GM19455 (cell line): ENCODE measurements around the gene CCDC74B.
"Not testable (repeated sequence)": the region's sequence is repeated elsewhere in the genome, so short reads cannot be mapped to it uniquely, and the experiment has no call there.

Source experiments
- ATAC-seq: cut with Tn5 transposase; IDR thresholded peaks from one replicate; pipeline ENCODE4 v1.9.1; 2021; ENCODE audit not compliant: unreplicated experiment

CCDC74B gene

DNA sequence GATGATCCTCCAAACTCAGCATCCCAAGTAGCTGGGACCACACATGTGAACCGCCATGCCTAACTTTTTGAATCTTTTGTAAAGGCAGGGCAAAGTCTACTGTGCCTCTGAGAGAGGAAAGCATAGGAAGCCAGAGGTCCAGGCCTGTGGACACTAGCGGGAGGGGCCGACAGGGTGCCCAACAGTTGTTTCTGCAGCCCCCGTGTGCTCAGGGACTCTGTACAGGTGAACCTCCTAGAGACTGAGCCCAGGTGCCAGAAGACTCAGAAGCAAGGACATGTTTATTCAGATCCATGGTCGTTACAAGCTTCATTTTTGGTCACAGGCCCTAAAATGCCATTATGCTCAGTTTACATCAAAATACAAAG is 6.2 kb upstream of the CCDC74B start:
- ATAC-seq: not testable (repeated sequence)

DNA sequence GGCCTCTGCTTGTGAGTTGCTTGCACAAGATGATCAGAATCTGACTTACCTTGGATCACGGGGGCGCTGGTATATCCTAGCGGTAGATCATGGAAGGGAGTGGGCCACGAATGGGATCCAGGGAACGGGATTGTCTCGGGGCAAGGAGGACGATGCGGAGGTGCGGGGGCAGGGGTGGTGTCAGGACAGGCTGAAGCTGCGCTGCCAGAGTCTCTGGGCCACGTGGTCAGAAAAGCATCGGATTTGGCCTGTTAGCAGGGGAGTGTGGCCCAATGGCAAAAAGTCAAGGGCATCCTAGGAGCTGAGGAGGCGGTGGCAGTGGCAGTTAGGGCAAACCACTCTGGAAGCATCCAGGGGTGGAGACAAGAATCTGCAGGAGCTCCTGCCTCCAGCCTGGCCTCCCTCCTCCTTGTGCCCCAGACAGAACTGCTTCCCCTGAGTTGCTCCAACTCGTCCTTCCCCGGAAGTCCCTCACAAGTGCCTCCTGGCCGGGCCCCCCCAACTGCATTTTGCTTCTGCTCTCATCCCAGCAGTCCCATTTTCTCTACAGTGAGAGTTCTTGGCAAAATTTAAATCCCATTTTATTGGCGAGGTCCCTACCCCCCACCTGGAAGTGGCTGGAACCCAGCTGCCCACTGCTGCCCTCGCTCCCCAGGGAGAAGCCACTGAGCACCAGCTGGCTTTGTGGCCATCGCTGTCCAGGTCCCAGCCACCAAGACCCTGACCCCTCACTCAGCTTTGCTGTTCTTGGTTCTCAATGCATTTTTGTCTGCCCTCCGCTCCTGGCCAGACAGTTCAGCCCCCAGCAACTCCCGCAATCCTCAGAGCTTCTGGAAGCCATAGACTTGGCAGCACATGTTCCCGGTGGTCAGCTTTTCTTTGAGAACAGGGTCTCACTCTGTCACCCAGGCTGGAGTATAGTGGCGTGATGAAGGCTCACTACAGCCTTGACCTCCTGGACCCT is 5.6 kb upstream of the CCDC74B start:
- no peak for ATAC-seq

DNA sequence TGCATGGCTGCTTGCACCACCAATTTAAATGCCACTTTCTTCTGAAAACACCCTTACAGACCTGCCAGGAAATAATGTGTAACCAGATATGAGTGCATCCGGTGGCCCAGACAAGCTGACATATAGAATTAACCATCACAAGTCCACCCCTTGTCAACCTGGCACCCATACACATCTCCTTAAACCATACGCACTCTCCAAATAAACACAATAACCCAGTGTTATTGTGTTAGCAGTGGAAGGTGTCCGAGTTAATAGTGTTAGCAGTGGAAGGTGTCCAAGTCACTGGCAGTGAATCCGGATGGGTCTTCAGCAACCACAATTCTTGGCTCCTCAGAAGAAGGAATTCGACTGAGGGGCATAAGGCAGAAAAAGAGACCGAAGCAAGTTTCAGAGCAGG is 3.6 kb upstream of the CCDC74B start:
- ATAC-seq: not testable (repeated sequence)

DNA sequence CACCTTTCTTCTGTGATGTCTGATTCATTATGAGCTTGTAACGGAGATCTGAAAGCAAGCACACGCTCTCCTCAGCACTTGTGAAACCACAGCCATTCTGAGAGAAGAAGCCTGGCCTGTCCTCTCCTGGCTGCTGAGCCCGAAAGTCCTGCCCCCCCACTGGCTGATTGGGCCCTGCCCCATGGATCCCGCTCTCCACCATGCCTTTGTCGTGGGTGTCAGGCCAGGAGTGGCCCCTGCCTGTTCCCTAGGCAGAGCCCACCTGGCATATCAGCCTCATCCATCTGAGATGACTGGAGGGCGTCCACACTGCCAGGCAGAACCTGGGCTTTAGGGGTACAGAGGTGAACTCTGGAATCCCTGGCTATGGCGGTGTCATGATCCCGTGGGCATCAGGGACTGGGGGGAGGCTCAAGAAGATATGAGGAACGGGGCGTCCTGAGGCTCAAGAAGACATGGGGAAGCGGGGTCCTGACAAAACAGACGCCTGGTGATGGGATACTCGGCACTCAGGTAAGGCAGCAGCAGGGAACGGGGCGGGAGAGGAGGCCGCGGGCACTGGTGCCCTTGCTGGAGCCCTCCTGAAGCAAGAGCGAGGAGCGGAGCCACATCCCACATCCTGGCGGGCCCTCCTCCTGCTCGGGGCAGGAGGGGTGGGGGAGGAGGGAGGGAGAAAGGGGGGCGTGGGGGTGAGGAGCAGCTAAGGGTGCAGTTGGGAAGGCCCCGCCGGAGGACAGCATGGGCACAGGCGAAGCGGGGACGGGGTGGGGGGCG is 1.5 kb downstream of the CCDC74B start:
- ATAC-seq: not testable (repeated sequence)

DNA sequence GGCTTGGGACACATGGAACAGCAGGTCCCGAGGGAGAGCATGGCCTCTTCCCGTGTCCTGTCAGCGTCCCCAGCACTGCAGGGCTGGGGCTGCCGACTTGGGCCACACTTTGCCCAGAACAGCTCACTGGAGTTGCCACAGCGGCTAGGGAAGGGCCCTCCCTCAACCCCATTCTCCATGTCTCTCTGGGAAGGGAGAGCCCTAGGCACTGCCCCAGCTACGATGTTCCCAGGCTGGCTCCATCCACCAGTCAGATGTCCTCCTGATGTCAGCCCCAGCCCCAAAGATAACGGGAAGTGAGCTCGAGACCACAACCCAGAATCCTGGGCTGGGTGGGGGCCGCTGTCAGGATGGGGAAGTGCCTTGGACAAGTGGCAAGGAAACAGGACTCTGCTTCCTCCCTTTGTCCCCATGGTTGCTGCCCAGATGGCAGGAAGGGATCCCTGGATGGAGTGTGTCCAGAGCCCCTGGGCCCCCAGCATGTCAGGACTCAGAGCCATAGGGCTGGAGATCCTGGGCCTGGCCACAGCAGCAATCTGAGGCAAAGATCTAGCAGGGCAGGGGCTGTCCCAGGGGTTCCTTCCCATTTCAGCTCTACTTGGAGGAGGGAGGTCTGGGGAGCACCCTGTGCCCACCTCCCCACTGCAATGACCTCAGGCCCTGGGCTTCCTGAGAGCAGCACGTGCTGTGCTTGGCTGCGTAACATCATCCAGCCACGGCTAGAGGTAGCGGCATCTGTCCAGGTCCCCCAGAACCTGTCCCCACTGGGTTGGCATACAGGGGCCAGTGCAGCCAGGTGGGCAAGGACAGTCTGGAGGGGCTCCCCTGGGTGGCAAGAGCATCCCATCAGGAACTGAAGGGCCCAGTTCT is 2.3 kb downstream of the CCDC74B start:
- ATAC-seq: not testable (repeated sequence)

DNA sequence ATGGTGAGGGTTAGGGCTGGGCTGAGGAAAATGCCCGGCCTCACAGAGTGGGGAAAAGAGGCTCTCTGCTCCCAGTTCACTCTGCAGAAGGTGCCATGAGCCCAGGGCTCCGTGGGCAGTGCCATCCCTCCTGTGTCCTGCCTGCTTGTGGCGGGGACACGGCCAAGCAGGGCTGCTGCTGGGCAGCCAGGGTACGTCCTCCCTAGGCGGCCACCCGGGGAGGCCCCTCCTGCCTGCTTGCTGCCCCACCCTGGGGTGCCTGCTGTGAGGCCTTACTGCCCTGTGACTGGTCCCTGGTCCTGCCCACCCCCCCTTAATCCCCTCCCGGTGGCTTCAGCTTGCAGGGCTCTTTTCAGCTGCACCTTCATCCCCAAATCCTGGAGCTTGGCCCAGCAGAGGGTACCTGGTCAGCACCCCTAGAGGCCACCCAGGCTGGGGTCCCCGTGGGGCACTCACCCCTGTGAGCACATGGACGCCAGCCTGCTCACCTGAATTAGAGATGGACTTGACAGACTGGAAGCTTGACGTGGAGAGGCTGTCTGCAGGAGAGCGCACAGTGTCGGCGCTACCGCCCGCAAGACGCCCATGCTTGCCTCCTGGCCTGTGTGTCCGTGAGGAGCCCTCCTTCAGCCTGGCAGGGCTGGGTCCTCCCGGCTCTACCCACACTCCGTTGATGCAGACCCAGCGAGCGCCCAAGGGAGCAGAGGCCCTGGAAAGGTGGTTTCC is 3.1 kb downstream of the CCDC74B start:
- ATAC-seq: not testable (repeated sequence)

DNA sequence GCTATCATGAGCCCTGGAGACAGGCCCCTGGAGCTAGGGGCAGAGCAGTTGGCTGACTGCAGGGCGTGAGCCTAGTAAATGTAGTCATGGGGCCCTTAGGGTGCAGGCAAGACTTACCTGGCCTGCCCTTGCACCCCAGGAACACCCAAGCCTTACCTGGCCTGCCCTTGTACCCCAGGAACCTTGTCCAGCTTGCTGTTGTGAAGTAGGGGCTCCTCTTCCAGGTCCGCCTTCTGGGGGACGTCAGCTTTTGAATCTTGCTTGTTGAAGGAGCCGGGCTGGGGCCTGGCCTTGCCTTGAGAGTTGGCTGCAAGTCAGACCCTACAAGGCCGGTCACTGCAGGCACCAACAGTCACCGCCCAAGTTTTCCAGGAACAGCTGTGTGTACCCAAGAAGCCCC is 3.9 kb downstream of the CCDC74B start:
- ATAC-seq: not testable (repeated sequence)

DNA sequence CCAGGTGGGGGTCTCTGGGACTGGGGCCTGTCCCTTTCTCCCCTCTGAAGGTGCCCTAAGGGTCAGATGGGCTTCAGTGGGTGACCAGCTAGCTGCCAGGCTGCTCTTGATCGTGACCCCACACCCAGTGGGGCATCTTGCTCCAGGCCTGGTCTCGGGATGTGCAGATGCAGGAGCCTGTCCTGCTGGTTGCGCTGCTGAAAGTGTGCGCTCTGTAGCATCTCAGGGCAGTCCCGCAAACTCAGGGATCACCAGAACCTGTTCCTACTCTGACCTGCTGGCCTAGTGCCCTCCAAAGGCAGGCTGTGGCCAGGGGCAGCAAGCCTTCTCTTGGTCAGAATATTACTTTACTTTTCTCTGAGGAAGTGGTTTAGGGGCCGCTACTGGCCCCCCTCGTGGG is 4.4 kb downstream of the CCDC74B start:
- not testable (repeated sequence) for ATAC-seq

DNA sequence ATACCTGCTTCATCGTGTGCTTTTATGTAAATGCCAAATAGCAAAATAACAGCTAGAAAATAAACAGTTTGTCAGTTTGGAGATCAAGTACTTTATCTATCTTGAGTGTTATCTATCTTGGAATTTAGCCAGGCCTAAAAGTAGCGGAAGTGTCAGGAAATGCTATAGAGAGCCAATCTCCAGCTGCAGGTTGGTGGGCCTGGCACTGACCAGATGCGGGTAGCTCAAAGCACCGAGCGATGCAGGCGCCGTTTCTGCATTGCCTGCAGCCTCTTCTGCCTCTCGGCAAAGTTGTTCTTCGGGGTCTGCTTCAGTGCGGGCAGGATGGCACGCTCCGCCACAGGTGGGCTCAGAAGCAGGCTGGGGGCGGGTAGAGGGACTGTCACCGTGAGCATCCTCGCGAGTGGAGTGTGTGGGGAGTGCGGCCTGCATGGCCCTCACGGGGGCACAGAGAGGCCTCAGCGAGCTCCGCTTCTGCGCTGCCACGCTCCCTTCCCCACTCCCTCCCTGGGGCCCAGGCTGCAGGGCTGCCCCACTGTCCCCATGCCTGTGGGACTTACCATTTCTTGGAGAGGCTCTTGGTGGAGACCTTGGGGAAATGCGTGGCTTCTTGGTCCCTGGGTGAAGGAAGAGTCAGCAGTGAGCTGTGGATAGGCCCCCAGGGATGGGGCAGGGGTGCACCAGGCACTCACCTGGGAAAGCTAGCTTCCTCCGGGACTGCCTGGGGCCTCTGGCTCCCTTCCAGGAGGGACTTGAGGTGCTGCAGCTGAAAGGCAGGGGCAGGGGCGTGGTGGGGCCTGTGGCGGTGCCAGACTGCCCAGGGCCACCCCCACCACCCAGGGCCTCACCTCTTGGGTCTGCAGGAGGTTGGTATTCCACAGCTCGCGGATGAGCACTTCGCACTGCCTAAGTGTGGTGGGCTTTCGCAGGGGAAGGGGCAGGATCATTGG is 5.3 kb downstream of the CCDC74B start:
- not testable (repeated sequence) for ATAC-seq

DNA sequence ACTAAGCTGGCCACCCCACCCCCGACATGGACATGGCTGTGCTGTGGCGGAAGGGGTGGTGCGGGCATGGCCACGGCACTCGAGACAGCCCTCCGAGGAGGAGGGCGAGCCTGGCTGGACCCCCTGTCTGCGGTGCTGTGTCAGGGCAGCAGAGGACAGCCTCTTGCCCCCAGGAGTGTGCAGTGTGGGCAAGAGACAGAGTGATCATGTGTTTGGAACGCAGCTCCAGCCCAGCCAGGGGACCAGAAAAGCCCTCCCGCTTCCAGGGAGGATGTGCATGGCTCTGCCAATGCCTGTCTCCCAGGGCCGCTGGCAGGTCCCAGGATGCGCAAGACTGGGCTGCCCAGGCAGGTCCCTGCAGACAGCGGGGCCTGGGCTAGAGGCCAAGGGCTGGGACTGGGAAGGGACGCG is 6.1 kb downstream of the CCDC74B start:
- ATAC-seq: not testable (repeated sequence)

DNA sequence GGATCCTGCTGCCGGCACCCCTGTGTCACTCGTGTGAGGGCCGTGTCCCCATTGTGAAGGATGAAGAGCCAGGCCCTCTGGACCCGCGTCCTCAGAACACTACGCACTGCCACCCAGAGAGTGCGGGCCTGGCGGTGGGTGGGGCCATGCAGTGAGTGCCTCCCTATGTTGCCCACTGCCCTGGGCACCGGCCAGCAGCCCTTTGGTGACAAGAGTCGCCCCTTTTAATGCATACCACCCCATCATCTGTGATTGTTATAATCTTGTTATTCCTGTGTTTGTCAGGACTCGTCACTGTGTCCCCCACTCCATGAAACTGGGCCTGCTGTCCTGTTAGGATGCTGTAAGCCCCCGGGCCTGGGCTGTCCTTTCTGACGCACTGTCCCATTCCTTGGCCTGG is 6.6 kb downstream of the CCDC74B start:
- ATAC-seq: not testable (repeated sequence)

DNA sequence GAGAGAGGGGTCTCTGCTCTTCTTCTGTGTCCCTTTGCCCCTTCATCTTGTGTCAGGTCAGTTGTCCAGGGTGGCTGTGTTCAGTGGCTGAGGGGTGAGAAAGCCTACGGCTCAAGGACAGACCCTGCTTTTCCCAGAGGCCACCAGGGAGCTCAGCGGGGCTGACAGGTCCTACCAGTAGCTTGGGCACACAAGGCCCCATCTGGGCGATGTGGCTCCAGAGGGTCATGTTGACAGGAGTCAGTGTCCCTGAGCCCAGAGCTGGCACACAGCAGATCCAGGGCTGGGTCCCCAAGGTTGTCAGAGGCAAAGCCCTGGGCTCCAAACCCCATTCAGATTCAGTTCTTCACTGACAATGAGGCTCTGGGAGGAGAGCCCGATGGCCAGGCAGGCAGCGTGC is 7.8 kb downstream of the CCDC74B start:
- not testable (repeated sequence) for ATAC-seq

DNA sequence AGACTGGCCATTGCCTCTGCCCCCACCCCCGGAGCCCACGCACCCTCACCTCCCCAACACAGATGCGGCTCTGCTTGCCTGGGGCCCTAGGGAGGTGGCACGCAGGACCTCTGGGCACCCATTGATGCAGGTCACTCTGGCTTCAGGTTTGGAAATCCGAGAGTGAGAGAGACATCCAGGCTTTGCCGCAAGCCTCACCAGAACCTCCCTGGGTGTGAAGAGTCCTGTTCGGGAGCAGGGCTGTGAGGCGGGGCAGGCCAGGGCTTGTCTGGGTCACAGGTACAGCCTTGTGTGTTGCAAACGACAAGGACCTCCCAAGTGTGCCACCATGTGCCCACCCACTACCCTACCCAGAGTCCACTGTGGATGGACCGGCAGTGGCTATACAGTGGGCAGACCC is 8.4 kb downstream of the CCDC74B start:
- not testable (repeated sequence) for ATAC-seq

DNA sequence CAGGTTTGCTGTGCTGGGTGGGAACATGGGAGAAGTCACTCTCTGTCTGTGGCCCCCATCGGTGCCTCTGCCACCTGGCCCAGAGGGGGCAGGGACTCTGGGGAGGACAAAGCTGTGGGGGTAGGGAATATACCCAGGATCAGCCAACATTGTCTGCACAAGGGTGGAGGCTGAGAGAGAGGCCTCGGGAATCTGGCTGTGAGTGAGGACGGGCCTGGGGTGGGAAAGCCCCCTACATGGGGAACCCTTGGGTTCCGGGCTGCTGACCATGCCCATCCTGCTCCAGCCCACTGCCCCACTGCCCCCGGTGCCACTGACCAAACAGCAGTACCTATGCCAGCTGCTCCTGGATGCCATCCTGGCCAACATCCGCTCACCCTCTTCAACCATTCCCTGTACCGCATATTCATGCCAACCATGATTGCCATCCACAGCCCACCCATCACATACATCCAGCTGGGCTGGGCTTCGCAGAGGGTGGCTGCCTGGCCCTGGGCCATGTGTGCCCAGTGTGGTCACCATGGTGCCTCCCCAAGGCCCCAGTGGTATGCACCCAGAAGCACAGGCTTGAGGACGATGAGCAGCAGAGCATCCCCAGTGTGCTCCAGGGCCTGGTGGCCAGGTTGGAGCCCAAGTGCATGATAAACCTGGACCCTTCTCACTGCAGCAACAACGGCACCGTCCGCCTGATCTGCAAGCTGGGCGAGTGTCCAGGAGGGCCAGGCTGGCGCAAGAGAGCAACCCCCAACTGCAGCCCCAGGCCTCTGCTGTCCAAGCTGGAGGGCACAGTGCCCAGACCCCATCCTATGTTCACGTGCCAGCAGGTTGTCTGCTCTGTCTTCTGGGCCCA is 9.0 kb downstream of the CCDC74B start:
- ATAC-seq: no peak

DNA sequence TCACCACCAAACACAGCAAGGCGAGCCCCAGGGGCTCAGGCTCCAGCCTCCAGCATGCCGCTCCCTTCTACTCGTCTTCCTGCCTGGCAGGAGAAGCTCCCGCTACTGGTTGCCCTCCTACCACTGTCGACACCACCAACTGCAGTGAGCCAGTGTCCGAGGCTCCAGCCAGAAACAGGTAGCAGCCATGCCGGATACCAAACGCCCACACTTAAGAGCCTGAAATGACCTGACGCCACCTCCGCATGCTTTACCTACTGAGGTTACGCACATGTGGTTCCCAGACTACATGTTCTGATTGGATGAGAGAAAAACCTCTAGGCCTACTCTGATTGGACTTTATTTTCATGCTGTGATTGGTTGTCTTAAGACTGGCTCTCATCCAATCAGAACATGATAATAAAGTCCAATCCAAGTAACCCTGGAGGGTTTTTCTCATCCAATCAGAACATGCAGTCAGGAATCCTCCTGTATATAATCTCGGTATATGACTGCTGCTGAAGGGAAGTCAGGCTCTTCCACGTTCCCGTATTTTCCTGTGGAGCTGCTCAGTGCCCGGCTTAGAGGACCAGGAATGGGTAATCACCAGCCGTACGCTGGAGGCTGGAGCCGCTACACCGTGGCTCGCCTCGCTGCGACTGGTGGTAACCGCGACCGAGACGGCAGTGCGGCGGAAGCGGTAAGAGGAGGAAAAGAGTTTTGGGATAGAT is 15.6 kb downstream of the CCDC74B start, which contains the start of gene POTEF:
Gene POTEF, minus strand, starts transcription at position 103 of the 710 bp plus-strand sequence. CDS start 8,707 bp downstream, outside the sequence.
- ATAC-seq: not testable (repeated sequence)

DNA sequence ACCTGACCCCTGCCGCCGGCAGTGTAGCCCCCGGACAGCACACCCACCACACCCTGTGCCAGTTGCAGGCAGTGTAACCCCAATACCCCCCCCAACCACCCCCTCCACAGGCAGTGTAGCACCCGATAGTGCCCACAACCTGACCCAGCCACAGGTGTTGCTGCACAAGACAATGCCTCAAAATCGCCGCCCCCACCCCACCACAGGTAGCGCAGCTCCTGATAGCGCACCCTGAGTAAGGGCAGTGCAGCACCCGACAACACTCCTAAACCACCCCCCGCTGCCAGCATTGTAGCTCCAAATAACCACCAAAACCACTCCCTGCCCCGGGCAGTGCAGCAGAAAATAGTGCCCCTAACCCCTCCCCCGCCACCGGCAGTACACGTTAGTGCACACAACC is 16.4 kb downstream of the CCDC74B start:
- ATAC-seq: not testable (repeated sequence)

DNA sequence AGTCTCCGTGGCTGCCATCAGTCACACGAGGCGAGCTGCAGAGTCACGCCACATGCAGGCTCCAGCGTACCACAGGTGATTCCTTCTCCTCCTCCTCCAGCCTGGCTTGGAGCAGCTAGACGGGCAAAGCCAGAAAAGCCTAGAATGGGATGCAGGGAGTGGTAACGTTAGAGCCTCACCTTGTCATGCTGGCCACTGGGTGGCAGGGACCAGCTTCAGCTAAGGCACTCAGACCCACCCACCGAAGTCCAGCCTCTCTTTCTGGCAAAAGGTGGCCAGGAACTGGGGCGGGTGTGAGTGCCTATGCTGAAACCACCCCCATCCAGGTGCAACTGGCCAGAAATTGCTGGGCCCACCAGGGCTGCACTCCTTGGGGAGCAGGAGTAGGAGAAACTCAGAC is 17.2 kb downstream of the CCDC74B start:
- ATAC-seq: not testable (repeated sequence)
